Measurements from ENCODE around the gene R3HDM1. TPM values are rescaled to one million over a fixed set of nuclear protein-coding genes. Genes with fewer than 3 reads are reported as not detected.
A peak's percentile ranks its signal among the peaks of the same experiment; 100 is the strongest.

R3HDM1 gene
- total RNA-seq, 2 experiments from 2014 or later: 66.5 to 75.8 TPM

GRCh38 chr2:135585586-135585985 lies 54.3 kb downstream of the R3HDM1 start:
- TF ChIP-seq CTCF (IDR thresholded peaks at IDR 0.05): no peak
- intact Hi-C loops (cut with micrococcal nuclease): no loop called here
- no peak for DNase-seq
- Mint-ChIP-seq H3K9me3 (no peaks in the 10 kb centered on the region), H3K36me3 (ENCODE audit: low read depth) (no peaks in the 10 kb centered on the region), H3K27me3 (no peaks in the 10 kb centered on the region), H3K4me1 (ENCODE audit: low read depth) (peaks cover 26% of the 10 kb centered on the region), H3K4me3 (no peak overlapping the region), H3K27ac (no peak overlapping the region)
- CTCF ChIA-PET: interaction anchor here (1.1 to 1.8 kb wide), 6 partner anchors 10 to 581 kb away, joined by 3 to 6 read pairs (median 4); no protein-coding TSS in a partner anchor
- POLR2A ChIA-PET: no interaction called here
- ATAC-seq: no peak

- Mint-ChIP-seq H3K36me3 (ENCODE audit: low read depth) (no peaks in the 10 kb centered on the region), H3K4me3 (no peak overlapping the region), H3K27me3 (no peaks in the 10 kb centered on the region), H3K27ac (no peak overlapping the region), H3K9me3 (no peaks in the 10 kb centered on the region), H3K4me1 (ENCODE audit: low read depth) (peaks cover 32% of the 10 kb centered on the region)
- intact Hi-C loops (cut with micrococcal nuclease): no loop called here
- DNase-seq: no peak
- ATAC-seq: no peak
- ChIA-PET POLR2A (no interaction called here), CTCF (interaction anchor here (1.1 to 1.8 kb wide), 5 partner anchors 13 to 1134 kb away, joined by 3 to 6 read pairs (median 3); no protein-coding TSS in a partner anchor)
- TF ChIP-seq CTCF (IDR thresholded peaks at IDR 0.05): no peak
Observed at GRCh38 chr2:135586148-135586547, 54.9 kb downstream of the R3HDM1 start.

- peaks cover 9% of the 10 kb centered on the region for H3K9me3 Mint-ChIP-seq
- DNase-seq (no peak), ATAC-seq (no peak)
- CTCF ChIA-PET: no interaction called here
- H3K36me3 Mint-ChIP-seq (ENCODE audit: low read depth): peaks cover 11% of the 10 kb centered on the region
- H3K27me3 Mint-ChIP-seq: no peaks in the 10 kb centered on the region
- TF ChIP-seq CTCF (IDR thresholded peaks at IDR 0.05): no peak
- intact Hi-C loops (cut with micrococcal nuclease): no loop called here
- H3K27ac Mint-ChIP-seq: no peak overlapping the region
- POLR2A ChIA-PET: no interaction called here
- H3K4me3 Mint-ChIP-seq: no peak overlapping the region
- peaks cover 32% of the 10 kb centered on the region for H3K4me1 Mint-ChIP-seq (ENCODE audit: low read depth)
Observed at GRCh38 chr2:135587958-135588357, 56.7 kb downstream of the R3HDM1 start.

- intact Hi-C loops (cut with micrococcal nuclease): no loop called here
- Mint-ChIP-seq H3K27me3 (no peaks in the 10 kb centered on the region), H3K27ac (peak overlapping the region; percentile 20), H3K4me3 (no peak overlapping the region), H3K36me3 (ENCODE audit: low read depth) (peaks cover 16% of the 10 kb centered on the region), H3K9me3 (peaks cover 9% of the 10 kb centered on the region), H3K4me1 (ENCODE audit: low read depth) (peaks cover 29% of the 10 kb centered on the region)
- ATAC-seq (peak; percentile 39), DNase-seq (no peak)
- TF ChIP-seq CTCF (IDR thresholded peaks at IDR 0.05): no peak
- ChIA-PET CTCF (interaction anchor here (1.0 to 1.6 kb wide), 2 partner anchors 10 to 118 kb away, joined by 3 read pairs; no protein-coding TSS in a partner anchor), POLR2A (no interaction called here)
Observed at GRCh38 chr2:135590619-135591260, 59.5 kb downstream of the R3HDM1 start.

- no peak for TF ChIP-seq CTCF (IDR thresholded peaks at IDR 0.05)
- intact Hi-C loops (cut with micrococcal nuclease): no loop called here
Observed at GRCh38 chr2:135600915-135601314, 69.6 kb downstream of the R3HDM1 start.

More at GRCh38 chr2:135600915-135601314, 69.6 kb downstream of the R3HDM1 start:
- ChIA-PET POLR2A (no interaction called here), CTCF (interaction anchor here (0.7 to 1.4 kb wide), 7 partner anchors 8 to 599 kb away, joined by 3 to 7 read pairs (median 3); no protein-coding TSS in a partner anchor)
- ATAC-seq (no peak), DNase-seq (no peak)
- peaks cover 3% of the 10 kb centered on the region for H3K4me1 Mint-ChIP-seq (ENCODE audit: low read depth)
- no peak overlapping the region for H3K27ac Mint-ChIP-seq
- no peak overlapping the region for H3K4me3 Mint-ChIP-seq
- H3K36me3 Mint-ChIP-seq (ENCODE audit: low read depth): peaks cover 15% of the 10 kb centered on the region
- no peaks in the 10 kb centered on the region for H3K9me3 Mint-ChIP-seq
- H3K27me3 Mint-ChIP-seq: no peaks in the 10 kb centered on the region

All from activated CD8-positive, alpha-beta T cell treated with anti-CD3 and anti-CD28 coated beads for 36 hours (primary cell).